H1 (cell line): Measurements from ENCODE around the gene LMO2. TPM values are rescaled to one million over a fixed set of nuclear protein-coding genes. Genes with fewer than 3 reads are reported as not detected.

Source experiments
- CTCF ChIA-PET: fragments of 300-600 bp; sonication (Branson Sonifier 250); formaldehyde crosslinking; loops from one replicate; lab custom pipeline; 2021; ENCODE audit not compliant: partially characterized antibody; lab: Charles Lee
- POLR2A ChIA-PET: fragments of 300-600 bp; sonication (Branson Sonifier 250); formaldehyde crosslinking; loops from one replicate; lab custom pipeline; 2021; ENCODE audit warnings: inconsistent platforms; ENCODE audit not compliant: partially characterized antibody; lab: Charles Lee
- DNase-seq, 2 experiments: peaks; one replicate each; pipeline versions ENCODE4 v3.0.0 to v3.0.0-alpha.2; 2010 to 2022; ENCODE audit warnings: low spot score in 2 of 2, low read depth in 1 of 2, mixed read lengths in 1 of 2
- FAIRE-seq: peaks from 2 replicates; lab custom pipeline; 2011; peaks lifted over from hg19 to GRCh38; lab: Jason Lieb, UNC
- H2AFZ ChIP-seq: 2 replicates; pipeline ENCODE4 v1.8.1; 2012; ENCODE audit warnings: low read length, inconsistent platforms
- H2AK5ac ChIP-seq: 2 replicates; pipeline ENCODE4 v1.6.1; 2013; ENCODE audit warnings: low read depth, low read length
- H2BK120ac ChIP-seq: replicated peaks from 2 replicates; pipeline ENCODE3; 2013; ENCODE audit warnings: low read depth, low read length, inconsistent platforms
- H2BK12ac ChIP-seq: 2 replicates; pipeline ENCODE4 v1.6.1; 2013; ENCODE audit warnings: low read depth, low read length
- H2BK15ac ChIP-seq: 2 replicates; pipeline ENCODE4 v1.6.1; 2013; ENCODE audit warnings: low read length
- H2BK20ac ChIP-seq: 2 replicates; pipeline ENCODE4 v1.6.1; 2013; ENCODE audit warnings: low read length
- H2BK5ac ChIP-seq: 2 replicates; pipeline ENCODE4 v1.6.1; 2013; ENCODE audit warnings: low read depth, low read length
- H3K14ac ChIP-seq: 2 replicates; pipeline ENCODE4 v1.6.1; 2013; ENCODE audit warnings: inconsistent platforms; ENCODE audit not compliant: insufficient read length
- H3K18ac ChIP-seq: 2 replicates; pipeline ENCODE4 v1.6.1; 2013; ENCODE audit warnings: low read length; ENCODE audit errors: extremely low read depth
- H3K23ac ChIP-seq: 2 replicates; pipeline ENCODE4 v1.6.1; 2013; ENCODE audit warnings: inconsistent platforms; ENCODE audit not compliant: insufficient read length
- H3K23me2 ChIP-seq: 2 replicates; pipeline ENCODE4 v1.6.1; 2013; ENCODE audit warnings: low read depth, low read length
- H3K27ac ChIP-seq: 2 replicates; pipeline ENCODE4 v1.6.1; 2011; ENCODE audit warnings: low read depth, low read length, inconsistent platforms
- H3K27me3 ChIP-seq, 4 experiments: replicated peaks in 1 of 4; 1 replicate in 1 of 4; 2 replicates in 3 of 4; pipeline versions ENCODE4 v1.6.1 to v1.8.1; 2011 to 2013; ENCODE audit warnings: low read length in 3 of 4, mild to moderate bottlenecking in 3 of 4, inconsistent platforms in 2 of 4, mixed read lengths in 2 of 4, moderate library complexity in 1 of 4; ENCODE audit not compliant: control insufficient read depth in 3 of 4, insufficient read depth in 3 of 4; ENCODE audit errors: extremely low read depth in 1 of 4
- H3K36me3 ChIP-seq, 4 experiments: 2 replicates each; pipeline versions ENCODE4 v1.6.1 to v1.8.1; 2011 to 2013; ENCODE audit warnings: mild to moderate bottlenecking in 4 of 4, low read length in 3 of 4, moderate library complexity in 2 of 4, control low read depth in 1 of 4, inconsistent platforms in 1 of 4; ENCODE audit not compliant: insufficient read depth in 4 of 4, control insufficient read depth in 2 of 4
- H3K4ac ChIP-seq: replicated peaks from 2 replicates; pipeline ENCODE3; 2013; ENCODE audit warnings: low read length, low read depth, mixed read lengths, inconsistent platforms; ENCODE audit not compliant: insufficient read length
- H3K4me1 ChIP-seq, 4 experiments: replicated peaks in 1 of 4; 1 replicate in 1 of 4; 2 replicates in 3 of 4; pipeline versions ENCODE4 v1.6.1 to v1.8.1; 2011 to 2013; ENCODE audit warnings: low read length in 3 of 4, inconsistent platforms in 2 of 4, mixed read lengths in 1 of 4; ENCODE audit not compliant: insufficient read depth in 4 of 4, control insufficient read depth in 3 of 4
- H3K4me2 ChIP-seq, 2 experiments: 2 replicates each; pipeline versions ENCODE4 v1.6.1 to v1.8.1; 2011 to 2013; ENCODE audit warnings: low read depth in 2 of 2, low read length in 2 of 2, control low read depth in 1 of 2, inconsistent platforms in 1 of 2, mild to moderate bottlenecking in 1 of 2; ENCODE audit not compliant: insufficient read depth in 1 of 2
- H3K4me3 ChIP-seq, 4 experiments: fragments of 200-600, 300-600 bp in 1 of 4; sonication (generic), shearing (Covaris generic), sonication (Bioruptor Twin) in 1 of 4; 2 replicates each; pipeline versions ENCODE4 v1.5.1 to v1.8.1; 2011 to 2016; ENCODE audit warnings: low read length in 4 of 4, low read depth in 3 of 4, control low read depth in 2 of 4, inconsistent platforms in 2 of 4, mild to moderate bottlenecking in 2 of 4, mixed read lengths in 1 of 4, moderate library complexity in 1 of 4; ENCODE audit not compliant: insufficient read depth in 2 of 4; ENCODE audit errors: extremely low read depth in 1 of 4
- H3K56ac ChIP-seq: replicated peaks from 2 replicates; pipeline ENCODE3; 2013; ENCODE audit warnings: low read depth, mild to moderate bottlenecking, mixed read lengths, low read length, inconsistent platforms; ENCODE audit not compliant: insufficient read length
- H3K79me1 ChIP-seq: 2 replicates; pipeline ENCODE4 v1.6.1; 2013; ENCODE audit warnings: low read depth, low read length, control low read depth
- H3K79me2 ChIP-seq, 2 experiments: 2 replicates each; pipeline versions ENCODE4 v1.6.1 to v1.8.1; 2012 to 2013; ENCODE audit warnings: low read length in 2 of 2, mild to moderate bottlenecking in 2 of 2, inconsistent platforms in 1 of 2; ENCODE audit not compliant: insufficient read depth in 2 of 2, control insufficient read depth in 1 of 2
- H3K9ac ChIP-seq, 4 experiments: replicated peaks in 1 of 4; 1 replicate in 1 of 4; 2 replicates in 3 of 4; pipeline versions ENCODE4 v1.6.1 to v1.8.1; 2011 to 2013; ENCODE audit warnings: low read depth in 3 of 4, low read length in 3 of 4, control low read depth in 2 of 4, mild to moderate bottlenecking in 2 of 4, moderate library complexity in 2 of 4, inconsistent platforms in 1 of 4; ENCODE audit errors: extremely low read depth in 1 of 4
- H3K9me3 ChIP-seq, 2 experiments: 2 replicates each; pipeline versions ENCODE4 v1.6.1 to v1.8.1; 2012 to 2013; ENCODE audit warnings: mild to moderate bottlenecking in 2 of 2, moderate library complexity in 2 of 2, control low read depth in 1 of 2, inconsistent platforms in 1 of 2, low read depth in 1 of 2, low read length in 1 of 2, mixed read lengths in 1 of 2; ENCODE audit not compliant: insufficient read depth in 2 of 2
- H4K20me1 ChIP-seq, 2 experiments: replicated peaks in 1 of 2; 2 replicates each; pipeline versions ENCODE3 to v1.8.1; 2011 to 2013; ENCODE audit warnings: inconsistent platforms in 2 of 2, low read length in 2 of 2, mild to moderate bottlenecking in 1 of 2; ENCODE audit not compliant: insufficient read depth in 2 of 2, control insufficient read depth in 1 of 2
- H4K5ac ChIP-seq: 2 replicates; pipeline ENCODE4 v1.6.1; 2013; ENCODE audit warnings: low read length, low read depth, mixed read lengths, inconsistent platforms; ENCODE audit not compliant: insufficient read length
- H4K8ac ChIP-seq: 2 replicates; pipeline ENCODE4 v1.8.0; 2013; ENCODE audit warnings: mild to moderate bottlenecking, moderate library complexity, low read length, inconsistent platforms; ENCODE audit not compliant: insufficient read depth; ENCODE audit errors: extremely low read depth
- H4K91ac ChIP-seq: replicated peaks from 2 replicates; pipeline ENCODE3; 2013; ENCODE audit warnings: low read length, mixed read lengths, inconsistent platforms; ENCODE audit not compliant: insufficient read length
- WGBS, 2 experiments: shearing (Covaris generic) in 1 of 2; methylation state at CpG; one replicate each; pipeline versions ENCODE4 v1.1.6 to v1.1.7; 2013 to 2015; ENCODE audit warnings: low lambda C conversion rate in 2 of 2, mixed read lengths in 2 of 2, inconsistent platforms in 1 of 2, low coverage in 1 of 2, missing lambda C conversion rate in 1 of 2; ENCODE audit not compliant: insufficient replicate concordance in 2 of 2, insufficient coverage in 1 of 2, insufficient read length in 1 of 2; ENCODE audit errors: extremely low coverage in 1 of 2, missing lambda C conversion rate in 1 of 2; 5-methylcytosine and 5-hydroxymethylcytosine counted together
- polyA plus RNA-seq, 7 experiments: library from polyadenylated mRNA; depleted of rRNA in 3 of 7; stranded (reverse) in 5 of 7; unstranded in 2 of 7; fragments of >200 nt in 5 of 7; fragments of 200-250 nt in 2 of 7; gene quantifications; 1 replicate in 5 of 7; 2 replicates in 1 of 7; 4 replicates in 1 of 7; pipeline versions ENCODE4 v1.2.1 to v1.2.3, GENCODE V29; 2011 to 2013; ENCODE audit warnings: missing spikeins in 2 of 7, mixed read lengths in 2 of 7
- total RNA-seq: library from RNA; stranded (reverse); fragmentation: NEBNext Ultra II Directional; extraction: Animal tissue kit (Norgen Biotek cat#: 25700); gene quantifications from 2 replicates; pipeline ENCODE4 v1.2.1, GENCODE V29; 2021

LMO2 gene
- total and polyA plus RNA-seq, 2 of the 8 experiments (the other 6 are each of a cell fraction or from before 2014, with no cell fraction given), result 1.6 to 2.7 TPM

DNA sequence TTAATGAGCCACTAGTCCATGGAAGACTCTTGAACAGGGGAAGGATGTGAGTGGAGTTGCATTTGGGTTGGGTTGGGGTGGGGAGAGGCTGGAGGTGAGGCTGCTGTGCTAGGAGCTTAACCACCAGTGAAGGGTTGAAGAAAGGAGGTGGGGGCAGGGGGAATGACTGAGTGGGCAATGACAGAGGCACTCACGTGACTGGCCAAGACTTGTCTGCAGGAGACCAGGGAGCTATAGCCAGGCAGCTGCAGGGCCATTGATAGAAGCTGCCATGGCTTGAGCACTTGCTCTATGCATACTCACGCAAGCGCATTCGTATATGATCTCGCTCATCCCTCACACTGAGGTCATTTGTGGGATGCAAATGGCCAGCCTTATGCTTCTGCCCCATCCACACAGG, 4.0 kb downstream of the LMO2 start:
- ChIA-PET CTCF (interaction anchor here (0.5 to 0.6 kb wide), 2 partner anchors 167 to 558 kb away, joined by 3 read pairs; no protein-coding TSS in a partner anchor), POLR2A (interaction anchor here (0.6 kb wide), 1 partner anchor 95 kb away, joined by 3 read pairs; no protein-coding TSS in a partner anchor)
- H2BK5ac ChIP-seq, result no peak overlapping the region
- no peaks in the 10 kb centered on the region for H4K20me1 ChIP-seq
- no peak overlapping the region for H4K5ac ChIP-seq
- H2AK5ac ChIP-seq, result peak overlapping the region; percentile 53; the same call in 1 of the 2 replicates
- H3K4ac ChIP-seq, result no peak overlapping the region
- FAIRE-seq, result no peak
- H2BK12ac ChIP-seq, result no peak overlapping the region
- H2BK20ac ChIP-seq, result no peak overlapping the region
- no peak for DNase-seq
- no peaks in the 10 kb centered on the region for H3K27me3 ChIP-seq
- no peak overlapping the region for H4K91ac ChIP-seq
- no peak overlapping the region for H4K8ac ChIP-seq
- H3K36me3 ChIP-seq, result no peaks in the 10 kb centered on the region
- no peak overlapping the region for H3K4me2 ChIP-seq
- H2BK120ac ChIP-seq, result no peak overlapping the region
- H2AFZ ChIP-seq, result no peak overlapping the region
- H3K23ac ChIP-seq, result no peak overlapping the region
- no peak overlapping the region for H3K4me3 ChIP-seq
- no peak overlapping the region for H2BK15ac ChIP-seq
- H3K4me1 ChIP-seq, result peaks cover 0 to 7% (median 3%) of the 10 kb centered on the region in 4 experiments; a peak in 3 of 7 replicates
- H3K9me3 ChIP-seq, result no peaks in the 10 kb centered on the region
- WGBS, 2 experiments, result 90% methylated on average over 5 of the region's 5 CpGs; no CpG with 5 or more reads in 1 of the 2 experiments
- no peaks in the 10 kb centered on the region for H3K79me2 ChIP-seq
- no peak overlapping the region for H3K27ac ChIP-seq
- no peak overlapping the region for H3K56ac ChIP-seq
- H3K18ac ChIP-seq, result no peak overlapping the region
- H3K79me1 ChIP-seq, result no peaks in the 10 kb centered on the region
- H3K23me2 ChIP-seq, result no peaks in the 10 kb centered on the region
- H3K9ac ChIP-seq, result no peak overlapping the region
- no peak overlapping the region for H3K14ac ChIP-seq
